Right ventricle myocardium superior (tissue), 1 donor: ENCODE measurements around the gene KLHDC3. TPM values are rescaled to one million over a fixed set of nuclear protein-coding genes. Genes with fewer than 3 reads are reported as not detected.
"Not testable (repeated sequence)": the region's sequence is repeated elsewhere in the genome, so short reads cannot be mapped to it uniquely, and the experiment has no call there.

Experiments
- ATAC-seq: fragments of 200-7000 bp; cut with Tn5 transposase; one replicate; pipeline ENCODE4 v1.9.1; 2020; ENCODE audit warnings: mild to moderate bottlenecking; ENCODE audit not compliant: poor library complexity
- DNase-seq: peaks from one replicate; pipeline ENCODE4 v3.0.0-alpha.2; 2020
- intact Hi-C: fragments of 100-400 bp; cut with DNase I; formaldehyde crosslinking; loops from one replicate; pipeline ENCODE4 v1.11.2; 2022
- total RNA-seq: library from RNA; stranded (reverse); fragmentation: NEBNext Ultra II Directional; extraction: Animal tissue kit (Norgen Biotek cat#: 25700); gene quantifications from one replicate; pipeline ENCODE4 v1.2.1, GENCODE V29; 2021
- donor health status: DM: no; HTN: yes; CAD: no; lungs with severe emphysema.

The KLHDC3 gene
- total RNA-seq, 1 donor from 2014 or later, result 147 TPM

- ATAC-seq (no peak), DNase-seq (no peak)
- intact Hi-C loops, result no loop called here
Observed at GRCh38 chr6:43019152-43019551, 5.1 kb downstream of the KLHDC3 start.

- intact Hi-C loops, result loop anchor here (5.0 kb wide), 1 partner anchor 37 kb away; the partner anchor contains the start of genes KLC4 and MRPL2
- ATAC-seq, result no peak
- no peak for DNase-seq
Observed at GRCh38 chr6:43020052-43020705, 6.1 kb downstream of the KLHDC3 start.

- ATAC-seq (no peak), DNase-seq (no peak)
- intact Hi-C loops, result loop anchor here (5.0 kb wide), 1 partner anchor 36 kb away; the partner anchor contains the start of genes KLC4 and MRPL2
Observed at GRCh38 chr6:43020847-43021246, 6.8 kb downstream of the KLHDC3 start.

- intact Hi-C loops, result loop anchor here (5.0 kb wide), 1 partner anchor 36 kb away; the partner anchor contains the start of genes KLC4 and MRPL2
- ATAC-seq (peak; percentile 84), DNase-seq (peak; percentile 92)
Observed at GRCh38 chr6:43021270-43022047, 7.4 kb downstream of the KLHDC3 start, which contains the start of gene RRP36. Gene RRP36, plus strand, starts transcription at chr6:43021623. Its CDS starts 32 bp downstream, at chr6:43021655.

- intact Hi-C loops, result loop anchor here (5.0 kb wide), 1 partner anchor 33 kb away; the partner anchor contains the start of genes KLC4 and MRPL2
- DNase-seq (no peak), ATAC-seq (no peak)
Observed at GRCh38 chr6:43024436-43024835, 10.4 kb downstream of the KLHDC3 start.

GRCh38 chr6:43026365-43026764 is 12.3 kb downstream of the KLHDC3 start:
- intact Hi-C loops, result no loop called here
- DNase-seq (no peak), ATAC-seq (no peak)

- no peak for DNase-seq
- ATAC-seq, result no peak
- intact Hi-C loops, result no loop called here
Observed at GRCh38 chr6:43029120-43029519, 15.1 kb downstream of the KLHDC3 start.

GRCh38 chr6:43032326-43032725 is 18.3 kb downstream of the KLHDC3 start:
- ATAC-seq (no peak), DNase-seq (no peak)
- intact Hi-C loops, result no loop called here

GRCh38 chr6:43033496-43034189 is 19.6 kb downstream of the KLHDC3 start:
- ATAC-seq (no peak), DNase-seq (no peak)
- intact Hi-C loops, result no loop called here

- DNase-seq, result no peak
- intact Hi-C loops, result no loop called here
- no peak for ATAC-seq
Observed at GRCh38 chr6:43034190-43034525, 20.1 kb downstream of the KLHDC3 start.

- ATAC-seq (peak; percentile 93), DNase-seq (peak; percentile 79)
- intact Hi-C loops, result no loop called here
Observed at GRCh38 chr6:43035495-43036194, 21.6 kb downstream of the KLHDC3 start.

GRCh38 chr6:43036712-43037111 is 22.7 kb downstream of the KLHDC3 start:
- DNase-seq (no peak), ATAC-seq (peak; percentile 3)
- intact Hi-C loops, result no loop called here

GRCh38 chr6:43037197-43037596 is 23.1 kb downstream of the KLHDC3 start:
- peak; percentile 50 for ATAC-seq
- no peak for DNase-seq
- intact Hi-C loops, result no loop called here

GRCh38 chr6:43037706-43038105 is 23.7 kb downstream of the KLHDC3 start:
- ATAC-seq, result no peak
- no peak for DNase-seq
- intact Hi-C loops, result no loop called here

GRCh38 chr6:43038727-43039126 is 24.7 kb downstream of the KLHDC3 start:
- ATAC-seq (no peak), DNase-seq (no peak)
- intact Hi-C loops, result no loop called here

GRCh38 chr6:43040542-43041257 is 26.7 kb downstream of the KLHDC3 start:
- ATAC-seq, result no peak
- intact Hi-C loops, result no loop called here

GRCh38 chr6:43041475-43041874 is 27.4 kb downstream of the KLHDC3 start:
- ATAC-seq, DNase-seq, intact Hi-C loops: not testable (repeated sequence)

More at GRCh38 chr6:43040542-43041257, 26.7 kb downstream of the KLHDC3 start:
- DNase-seq, result no peak

GRCh38 chr6:43043310-43043709 is 29.3 kb downstream of the KLHDC3 start:
- ATAC-seq, result no peak
- intact Hi-C loops, result no loop called here
- DNase-seq, result no peak
